Activated T-helper 2 cell treated with anti-CD3 and anti-CD28 coated beads, Interferon-gamma antibody, Interleukin-2, Interleukin-4, amounts not matched to agents 10 μg/mL and 5 μg/mL and 100 μg/mL, durations not matched to agents 14 hours and 24 hours and 36 hours (primary cell): ENCODE data around the gene DLGAP1. TPM values are rescaled to one million over a fixed set of nuclear protein-coding genes. Genes with fewer than 3 reads are reported as not detected.

ENCODE experiments used
- DNase-seq: peaks from one replicate; pipeline ENCODE4 v3.0.0; 2021; ENCODE audit warnings: low spot score
- H3K27ac Mint-ChIP-seq: one replicate; pipeline ENCODE4 v1.8.0; 2021; ENCODE audit warnings: mixed read lengths
- H3K27me3 Mint-ChIP-seq: one replicate; pipeline ENCODE4 v1.8.0; 2021; ENCODE audit warnings: low read depth, mixed read lengths
- H3K36me3 Mint-ChIP-seq: one replicate; pipeline ENCODE4 v1.8.0; 2021; ENCODE audit warnings: low read depth, mixed read lengths
- H3K4me1 Mint-ChIP-seq: one replicate; pipeline ENCODE4 v1.8.0; 2021; ENCODE audit warnings: low read depth, mixed read lengths
- H3K4me3 Mint-ChIP-seq: one replicate; pipeline ENCODE4 v1.8.0; 2021; ENCODE audit warnings: low read depth, mild to moderate bottlenecking, moderate library complexity, mixed read lengths
- H3K9me3 Mint-ChIP-seq: one replicate; pipeline ENCODE4 v1.8.0; 2021; ENCODE audit warnings: mixed read lengths
- intact Hi-C: fragments of 100-400 bp; cut with micrococcal nuclease; formaldehyde crosslinking; loops from one replicate; pipeline ENCODE4 v1.15.1; 2023
- total RNA-seq: library from RNA; stranded (reverse); gene quantifications from 2 replicates; pipeline ENCODE4 v1.2.3, GENCODE V29; 2022

DLGAP1 gene
- total RNA-seq, 1 donor from 2014 or later, result not detected

DNA sequence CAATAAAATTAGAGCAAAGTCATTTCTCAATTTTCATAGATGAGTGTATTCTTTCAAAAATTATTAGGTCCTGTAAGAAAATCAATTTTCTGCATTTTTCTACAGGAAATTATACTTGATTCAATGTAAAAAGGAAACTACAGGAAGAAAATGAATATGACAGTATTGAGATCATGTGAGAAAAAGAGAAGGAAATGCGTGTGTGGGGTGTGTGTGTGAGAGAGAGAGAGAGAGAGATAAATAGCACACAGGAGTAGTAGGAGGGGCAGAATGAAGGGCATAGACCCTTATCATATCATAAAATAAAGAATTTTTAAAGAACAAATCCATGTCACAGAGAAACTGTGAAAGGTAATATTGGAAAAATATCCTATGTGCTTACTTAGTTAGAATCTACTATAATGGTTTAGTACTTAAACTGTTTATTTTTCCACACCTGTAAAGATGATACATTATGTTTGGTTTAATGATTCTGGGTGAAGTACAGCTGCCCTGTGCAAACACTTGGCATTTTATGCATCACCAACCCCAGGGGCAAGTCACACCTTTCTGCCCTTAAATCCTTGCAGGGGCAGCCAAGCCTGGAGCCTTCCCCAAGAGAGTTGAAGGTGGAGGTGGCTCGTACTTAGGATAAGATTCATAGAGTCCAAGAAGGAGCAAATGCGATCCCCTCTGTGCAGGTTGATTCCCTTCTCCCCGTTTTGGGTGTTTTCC is 728.7 kb downstream of the DLGAP1 start:
- H3K27me3 Mint-ChIP-seq, result peaks cover 18% of the 10 kb centered on the region
- no peak overlapping the region for H3K4me3 Mint-ChIP-seq
- no peaks in the 10 kb centered on the region for H3K36me3 Mint-ChIP-seq
- H3K9me3 Mint-ChIP-seq, result no peaks in the 10 kb centered on the region
- DNase-seq, result no peak
- no peak overlapping the region for H3K27ac Mint-ChIP-seq
- no peaks in the 10 kb centered on the region for H3K4me1 Mint-ChIP-seq
- intact Hi-C loops, result no loop called here

DNA sequence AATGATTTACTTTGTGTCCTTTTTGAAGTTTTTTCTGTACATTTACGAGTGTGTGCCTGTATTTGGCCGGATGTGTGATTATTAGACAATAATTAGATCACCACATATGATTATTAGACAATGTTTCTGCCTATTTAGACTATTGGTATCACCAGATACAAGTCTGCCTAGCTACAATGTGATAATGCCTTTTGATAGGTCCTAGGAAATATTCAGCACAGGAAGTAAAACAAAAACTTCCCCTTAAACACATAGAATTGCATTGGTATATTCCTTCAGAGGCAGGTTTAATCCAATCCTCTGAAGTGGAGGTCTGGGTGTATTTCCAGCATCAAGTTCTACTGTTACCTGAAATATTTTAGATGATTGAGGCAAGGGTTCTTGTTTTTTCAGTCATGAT is 730.0 kb downstream of the DLGAP1 start:
- Mint-ChIP-seq H3K9me3 (no peaks in the 10 kb centered on the region), H3K4me3 (no peak overlapping the region), H3K27me3 (peaks cover 18% of the 10 kb centered on the region), H3K36me3 (no peaks in the 10 kb centered on the region), H3K4me1 (no peaks in the 10 kb centered on the region), H3K27ac (no peak overlapping the region)
- no peak for DNase-seq
- intact Hi-C loops, result no loop called here

DNA sequence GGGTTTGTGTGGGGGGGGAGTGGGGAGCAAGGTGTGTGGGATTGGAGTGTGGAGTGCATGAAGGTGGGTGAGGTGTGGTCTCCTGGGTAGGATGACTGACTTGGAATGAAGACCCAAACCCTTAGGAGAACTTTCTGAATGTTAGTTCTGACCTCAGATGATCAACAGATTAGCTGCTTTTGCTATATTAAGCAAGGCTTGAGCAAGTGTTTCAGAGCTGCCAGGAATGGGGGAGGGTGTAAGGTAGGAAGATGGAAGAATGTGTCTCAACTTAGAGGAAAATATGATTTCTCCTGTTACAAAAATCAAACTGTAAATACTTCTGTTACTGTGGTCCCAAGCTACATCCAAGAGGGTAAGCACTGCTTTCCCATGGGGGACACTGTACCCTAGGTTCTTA is 731.6 kb downstream of the DLGAP1 start:
- H3K36me3 Mint-ChIP-seq, result no peaks in the 10 kb centered on the region
- intact Hi-C loops, result no loop called here
- no peaks in the 10 kb centered on the region for H3K9me3 Mint-ChIP-seq
- no peaks in the 10 kb centered on the region for H3K4me1 Mint-ChIP-seq
- peaks cover 18% of the 10 kb centered on the region for H3K27me3 Mint-ChIP-seq
- no peak overlapping the region for H3K4me3 Mint-ChIP-seq
- DNase-seq, result no peak
- no peak overlapping the region for H3K27ac Mint-ChIP-seq

DNA sequence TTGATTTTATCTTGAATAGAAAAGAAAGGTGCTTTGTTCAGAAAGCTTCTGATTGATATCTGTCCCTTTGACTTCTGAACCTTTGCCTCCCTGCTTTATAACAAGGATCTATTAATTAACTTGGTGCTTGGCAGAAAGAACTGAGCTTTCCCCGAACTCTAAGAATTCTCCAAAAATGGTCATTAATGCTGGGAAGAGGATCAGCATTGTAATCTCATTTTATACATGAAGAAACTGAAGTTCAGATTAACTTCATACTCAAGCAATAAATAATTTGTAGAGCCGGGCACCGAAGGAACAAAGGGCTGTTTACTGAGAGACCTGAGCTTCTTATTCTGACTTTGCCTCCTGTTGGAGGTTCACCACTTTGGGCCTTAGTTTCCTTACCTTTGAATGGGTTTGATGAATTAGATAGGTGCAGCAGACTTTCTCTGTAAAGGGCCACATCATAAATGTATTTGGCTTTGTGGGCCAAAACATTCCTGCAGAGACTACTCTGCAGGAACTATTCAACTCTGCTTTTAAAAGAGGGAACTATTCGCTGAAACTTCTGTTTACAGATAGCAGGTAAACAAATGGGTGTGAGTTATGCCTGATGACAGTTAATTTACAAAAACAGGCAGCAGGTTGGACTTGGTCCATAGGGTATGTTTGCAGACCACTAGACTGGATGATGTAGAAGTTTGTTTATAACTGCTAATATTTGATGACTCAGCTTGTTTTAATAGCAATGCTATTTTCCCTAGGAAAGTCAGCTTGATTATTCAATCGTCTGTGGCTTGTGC is 732.3 kb downstream of the DLGAP1 start:
- no peaks in the 10 kb centered on the region for H3K36me3 Mint-ChIP-seq
- H3K4me1 Mint-ChIP-seq, result no peaks in the 10 kb centered on the region
- intact Hi-C loops, result no loop called here
- H3K27me3 Mint-ChIP-seq, result peaks cover 18% of the 10 kb centered on the region
- no peak overlapping the region for H3K4me3 Mint-ChIP-seq
- H3K9me3 Mint-ChIP-seq, result no peaks in the 10 kb centered on the region
- DNase-seq, result no peak
- H3K27ac Mint-ChIP-seq, result no peak overlapping the region

DNA sequence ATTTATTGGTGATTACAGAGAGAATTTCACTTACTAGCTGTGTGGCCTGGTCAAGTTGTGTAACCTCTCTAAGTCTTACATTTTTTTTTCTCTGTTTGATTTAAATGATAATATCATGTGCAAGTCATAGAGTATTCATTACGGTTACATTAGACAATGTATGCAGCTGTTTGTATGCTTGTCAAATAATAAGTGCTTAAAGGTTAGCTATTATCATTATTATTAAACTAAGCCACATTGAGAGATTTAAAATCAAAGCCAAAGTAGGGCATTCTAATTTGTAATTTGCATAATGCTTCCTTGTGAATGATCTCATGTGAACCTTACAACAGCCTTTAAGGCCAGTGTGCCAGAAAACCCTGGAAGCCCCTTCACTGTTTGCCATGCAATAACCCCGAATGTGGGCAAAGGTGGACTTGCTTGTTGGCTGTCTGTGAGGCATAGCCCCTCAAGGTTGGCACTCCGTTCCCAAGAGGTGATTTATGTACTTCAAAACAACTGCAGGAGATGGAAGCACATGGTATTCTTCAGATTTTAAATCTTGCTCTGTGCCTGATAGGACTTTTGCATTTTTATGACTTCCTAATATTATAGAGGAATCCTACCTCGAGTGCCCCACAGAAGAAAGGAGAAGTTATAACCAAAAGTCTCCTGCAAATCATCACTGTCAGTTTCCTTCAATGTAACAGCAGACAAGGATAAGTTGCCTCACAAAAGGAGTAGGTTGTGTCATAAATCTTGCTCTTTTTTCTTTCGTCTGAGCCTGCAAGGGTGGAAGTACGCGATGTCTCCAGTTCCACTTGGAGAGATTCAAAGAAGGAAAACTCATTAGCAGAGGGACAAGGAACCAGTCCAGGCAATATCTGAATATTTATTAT is 733.1 kb downstream of the DLGAP1 start:
- DNase-seq, result no peak
- Mint-ChIP-seq H3K4me3 (no peak overlapping the region), H3K27ac (no peak overlapping the region), H3K9me3 (no peaks in the 10 kb centered on the region), H3K27me3 (peaks cover 14% of the 10 kb centered on the region), H3K36me3 (no peaks in the 10 kb centered on the region), H3K4me1 (no peaks in the 10 kb centered on the region)
- intact Hi-C loops, result no loop called here

DNA sequence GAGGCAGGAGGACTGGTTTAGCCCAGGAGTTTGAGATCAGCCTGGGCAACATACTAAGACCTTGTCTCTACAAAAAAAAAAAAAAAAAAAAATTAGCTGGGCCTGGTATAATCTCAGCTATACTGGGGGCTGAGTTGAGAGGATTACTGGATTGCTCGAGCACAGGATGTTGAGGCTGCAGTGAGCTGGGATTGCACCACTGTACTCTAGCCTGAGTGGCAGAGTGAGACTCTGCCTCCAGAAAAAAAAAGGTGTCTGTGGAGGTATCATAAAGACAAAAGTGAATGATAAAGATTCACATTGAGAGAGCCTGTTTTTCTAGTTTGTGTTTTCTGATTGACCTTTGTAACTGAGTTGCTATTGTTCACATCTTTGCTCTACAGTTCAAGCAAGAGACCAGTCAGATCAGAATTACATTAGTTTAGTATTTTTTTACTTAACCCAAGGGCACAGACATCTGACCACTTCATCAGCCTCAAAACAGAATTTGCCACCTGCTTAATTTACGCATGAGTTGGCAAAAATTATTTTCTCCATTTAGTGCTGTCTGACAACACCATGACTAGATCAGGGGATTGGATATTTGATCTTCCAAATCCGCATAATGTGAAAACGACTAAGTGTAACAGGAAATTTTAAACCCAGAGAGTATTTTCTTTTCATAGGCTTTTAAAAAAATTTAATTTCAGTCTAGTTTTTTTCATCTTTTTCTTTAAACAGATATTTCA is 734.1 kb downstream of the DLGAP1 start:
- Mint-ChIP-seq H3K9me3 (no peaks in the 10 kb centered on the region), H3K27ac (no peak overlapping the region), H3K4me3 (no peak overlapping the region), H3K27me3 (peaks cover 11% of the 10 kb centered on the region), H3K36me3 (no peaks in the 10 kb centered on the region), H3K4me1 (no peaks in the 10 kb centered on the region)
- no peak for DNase-seq
- intact Hi-C loops, result no loop called here

DNA sequence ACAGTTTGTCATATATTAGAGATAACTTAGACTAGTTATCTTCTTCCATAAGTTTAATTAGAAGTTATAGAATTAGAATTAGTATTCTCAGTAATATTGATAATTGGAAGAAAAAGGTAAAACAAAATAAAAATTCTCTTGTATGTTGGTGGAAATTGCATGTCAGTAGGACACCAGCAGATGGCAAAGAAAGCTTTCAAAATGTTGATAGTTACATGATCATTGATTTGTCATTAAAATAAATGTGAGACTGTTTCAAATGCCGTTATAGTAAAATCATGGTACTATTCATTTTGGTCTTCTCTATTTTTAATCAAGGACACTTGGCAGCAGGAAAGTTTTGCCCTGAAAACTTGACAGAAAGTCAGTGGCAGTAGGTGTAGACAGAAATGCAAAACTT is 734.9 kb downstream of the DLGAP1 start:
- no peaks in the 10 kb centered on the region for H3K9me3 Mint-ChIP-seq
- peaks cover 9% of the 10 kb centered on the region for H3K27me3 Mint-ChIP-seq
- no peak for DNase-seq
- H3K4me1 Mint-ChIP-seq, result no peaks in the 10 kb centered on the region
- H3K27ac Mint-ChIP-seq, result no peak overlapping the region
- H3K36me3 Mint-ChIP-seq, result no peaks in the 10 kb centered on the region
- H3K4me3 Mint-ChIP-seq, result no peak overlapping the region
- intact Hi-C loops, result no loop called here

DNA sequence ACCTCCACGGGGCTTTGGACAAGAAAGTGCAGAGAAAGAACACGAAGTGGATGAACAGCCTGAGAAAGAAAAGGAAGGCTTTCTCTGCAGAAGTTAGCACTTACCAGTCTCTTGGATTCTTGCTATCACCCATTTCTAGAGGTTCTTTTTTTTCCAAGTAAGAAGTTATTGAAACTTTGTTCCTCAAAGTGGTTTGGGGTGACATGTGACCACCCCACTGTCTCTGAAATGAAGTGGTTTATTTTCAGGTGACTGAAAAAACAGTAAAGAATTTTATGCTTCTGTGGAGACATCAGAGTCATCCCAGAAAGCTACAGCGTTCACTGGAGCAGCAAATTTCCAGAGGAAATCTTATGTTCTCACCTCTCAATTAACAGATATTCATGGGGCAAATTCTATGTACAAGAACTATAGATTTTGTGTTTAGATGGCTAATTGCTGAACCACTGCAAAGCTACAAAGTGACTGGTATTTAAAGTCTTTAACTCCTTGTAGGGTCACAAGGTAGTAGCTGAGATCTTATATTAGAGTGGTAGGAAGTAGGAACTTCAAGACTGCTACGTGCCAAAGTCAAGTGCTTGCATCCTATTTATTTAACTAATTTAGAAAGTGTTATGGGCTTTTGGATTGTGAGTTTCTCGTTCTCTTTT is 737.6 kb downstream of the DLGAP1 start:
- H3K4me3 Mint-ChIP-seq, result no peak overlapping the region
- no peak for DNase-seq
- H3K9me3 Mint-ChIP-seq, result no peaks in the 10 kb centered on the region
- peaks cover 5% of the 10 kb centered on the region for H3K27me3 Mint-ChIP-seq
- H3K4me1 Mint-ChIP-seq, result no peaks in the 10 kb centered on the region
- intact Hi-C loops, result no loop called here
- no peak overlapping the region for H3K27ac Mint-ChIP-seq
- no peaks in the 10 kb centered on the region for H3K36me3 Mint-ChIP-seq

DNA sequence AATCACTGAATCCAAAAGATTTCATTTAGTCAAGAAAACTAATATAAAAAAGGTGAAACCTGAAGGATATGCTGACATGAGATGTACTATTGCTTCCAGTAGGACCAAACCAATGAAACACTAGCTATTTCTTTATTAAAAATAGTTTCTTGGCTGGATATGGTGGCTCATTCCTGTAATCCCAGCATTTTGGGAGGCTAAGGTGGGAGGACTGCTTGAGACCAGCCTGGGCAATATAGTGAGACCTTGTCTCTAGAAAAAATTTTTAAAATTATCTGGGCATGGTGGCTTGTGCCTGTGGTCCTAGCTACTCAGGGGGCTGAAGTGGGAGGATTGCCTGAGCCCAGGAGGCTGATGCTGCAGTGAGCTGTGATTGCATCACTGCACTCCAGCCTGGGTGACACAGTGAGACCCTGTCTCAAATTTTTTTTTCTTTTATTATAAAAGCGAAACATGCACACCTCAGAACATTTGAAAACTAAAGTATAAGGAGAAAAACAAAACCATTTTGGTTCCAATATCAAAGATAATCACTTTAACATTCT is 738.9 kb downstream of the DLGAP1 start:
- Mint-ChIP-seq H3K4me1 (no peaks in the 10 kb centered on the region), H3K4me3 (no peak overlapping the region), H3K27ac (no peak overlapping the region), H3K27me3 (no peaks in the 10 kb centered on the region), H3K9me3 (no peaks in the 10 kb centered on the region), H3K36me3 (no peaks in the 10 kb centered on the region)
- no peak for DNase-seq
- intact Hi-C loops, result no loop called here

DNA sequence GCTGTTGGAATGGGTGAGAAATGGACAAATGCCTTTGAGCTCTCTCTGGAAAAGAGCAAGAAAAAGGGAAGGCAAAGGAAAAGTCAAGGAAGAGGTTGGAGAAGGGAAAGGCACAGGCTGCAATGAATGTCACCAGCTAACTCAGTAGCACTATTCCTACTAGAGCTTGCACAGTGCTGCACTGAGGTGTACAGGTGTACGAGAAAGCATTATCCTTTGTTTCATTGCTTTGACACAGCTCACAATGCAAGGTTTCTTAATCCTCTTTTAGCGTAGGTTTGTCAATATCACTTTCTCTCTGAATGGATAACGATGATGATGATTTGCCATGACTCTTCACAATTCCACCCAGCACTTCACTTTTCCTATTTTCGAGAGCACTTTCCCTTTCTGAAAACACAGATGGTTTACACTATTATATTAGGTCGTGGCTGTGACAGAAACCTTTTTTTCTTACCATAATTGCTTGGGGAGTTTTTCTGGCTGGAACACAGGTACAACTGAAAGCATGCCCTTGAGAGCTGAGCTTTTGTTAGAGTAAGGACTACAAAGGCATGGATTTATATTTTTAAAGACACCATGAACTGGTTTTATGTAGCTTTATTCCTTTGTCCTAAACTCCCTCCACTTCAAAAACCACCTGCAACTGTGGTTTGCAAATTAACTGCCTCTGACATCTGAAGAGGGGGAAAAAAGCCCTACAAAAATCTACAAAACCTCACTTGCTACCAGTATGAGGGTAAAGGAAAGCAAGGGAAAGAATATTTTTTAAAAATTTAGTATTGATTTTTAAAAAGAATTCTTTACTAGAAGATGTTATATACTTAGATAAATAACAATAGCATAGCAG is 739.7 kb downstream of the DLGAP1 start:
- intact Hi-C loops, result no loop called here
- Mint-ChIP-seq H3K27ac (no peak overlapping the region), H3K36me3 (no peaks in the 10 kb centered on the region), H3K4me1 (no peaks in the 10 kb centered on the region), H3K27me3 (peaks cover 2% of the 10 kb centered on the region), H3K4me3 (no peak overlapping the region), H3K9me3 (no peaks in the 10 kb centered on the region)
- no peak for DNase-seq

DNA sequence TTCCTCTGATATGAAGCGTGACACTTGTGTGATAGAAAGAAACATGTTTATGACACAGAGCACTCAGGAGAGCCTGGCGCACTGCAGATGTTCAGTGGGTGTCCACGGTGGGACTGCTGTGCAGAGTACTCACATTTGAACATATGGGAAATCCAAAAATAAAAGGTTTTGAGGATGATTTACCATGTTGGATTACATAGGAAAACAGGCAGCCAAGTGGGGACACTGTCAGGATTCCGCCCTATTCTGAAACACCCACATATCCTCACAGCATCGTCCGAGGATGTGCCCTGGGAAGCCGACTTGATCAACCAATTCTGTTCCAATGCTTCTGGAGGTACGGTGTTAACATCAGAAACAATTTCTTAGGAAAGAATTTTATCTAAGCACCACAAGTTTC is 741.4 kb downstream of the DLGAP1 start:
- H3K27me3 Mint-ChIP-seq, result peaks cover 8% of the 10 kb centered on the region
- H3K36me3 Mint-ChIP-seq, result no peaks in the 10 kb centered on the region
- H3K27ac Mint-ChIP-seq, result no peak overlapping the region
- DNase-seq, result no peak
- intact Hi-C loops, result no loop called here
- peaks cover 1% of the 10 kb centered on the region for H3K4me1 Mint-ChIP-seq
- H3K9me3 Mint-ChIP-seq, result no peaks in the 10 kb centered on the region
- no peak overlapping the region for H3K4me3 Mint-ChIP-seq
